Muscle of arm (tissue), 12 donors: Measurements from ENCODE around the gene LIME1. TPM values are rescaled to one million over a fixed set of nuclear protein-coding genes. Genes with fewer than 3 reads are reported as not detected.
A peak's percentile ranks its signal among the peaks of the same experiment; 100 is the strongest.
"Not testable (repeated sequence)": the region's sequence is repeated elsewhere in the genome, so short reads cannot be mapped to it uniquely, and the experiment has no call there.

ENCODE experiments used
- DNase-seq: peaks from one replicate; pipeline ENCODE4 v3.0.0-alpha.2; 2013
- polyA plus RNA-seq, 12 donors: library from polyadenylated mRNA; unstranded; fragments of 120-200 nt; gene quantifications; one replicate each; pipeline ENCODE4 v1.2.1, GENCODE V29; 2013; ENCODE audit not compliant: insufficient read length in 12 of 12

Gene LIME1
- polyA plus RNA-seq, 12 donors = 1.9 to 11.8 (median 3.6) TPM; not detected in 1

- peak; percentile 86 for DNase-seq
These were observed 28.7 kb upstream of the LIME1 start, which contains the start of the genes ARFRP1 and ZGPAT for GRCh38 chr20:63707558-63708300. Gene ARFRP1, minus strand, starts transcription at chr20:63707976. Its CDS starts 885 bp downstream, at chr20:63707091. Gene ZGPAT, plus strand, starts transcription at chr20:63708039. Its CDS starts 542 bp downstream, at chr20:63708581.

- no peak for DNase-seq
These were observed 27.9 kb upstream of the LIME1 start for GRCh38 chr20:63708301-63709148.

GRCh38 chr20:63709149-63709527 is 27.3 kb upstream of the LIME1 start:
- DNase-seq = no peak

GRCh38 chr20:63711085-63711645 is 25.3 kb upstream of the LIME1 start:
- no peak for DNase-seq

DNA sequence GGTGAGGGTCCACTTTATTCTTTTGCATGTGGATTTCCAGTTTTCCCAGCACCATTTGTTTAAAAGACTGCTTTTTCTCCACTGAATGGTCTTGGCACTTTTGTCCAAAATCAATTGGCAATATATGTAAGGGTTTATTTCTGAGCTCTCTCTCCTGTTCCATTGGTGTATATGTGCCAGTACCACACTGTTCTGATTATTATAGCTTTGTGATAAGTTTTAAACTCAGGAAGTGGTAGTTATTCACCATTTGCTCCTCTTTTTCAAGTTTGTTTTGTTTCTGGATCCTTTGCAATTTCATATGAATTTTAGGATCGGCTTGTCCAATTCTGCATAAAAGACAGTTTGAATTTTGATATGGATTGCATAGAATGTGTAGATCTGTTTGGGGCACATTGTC is 24.3 kb upstream of the LIME1 start:
- no peak for DNase-seq

GRCh38 chr20:63714858-63715257 is 21.6 kb upstream of the LIME1 start:
- DNase-seq = no peak

DNA sequence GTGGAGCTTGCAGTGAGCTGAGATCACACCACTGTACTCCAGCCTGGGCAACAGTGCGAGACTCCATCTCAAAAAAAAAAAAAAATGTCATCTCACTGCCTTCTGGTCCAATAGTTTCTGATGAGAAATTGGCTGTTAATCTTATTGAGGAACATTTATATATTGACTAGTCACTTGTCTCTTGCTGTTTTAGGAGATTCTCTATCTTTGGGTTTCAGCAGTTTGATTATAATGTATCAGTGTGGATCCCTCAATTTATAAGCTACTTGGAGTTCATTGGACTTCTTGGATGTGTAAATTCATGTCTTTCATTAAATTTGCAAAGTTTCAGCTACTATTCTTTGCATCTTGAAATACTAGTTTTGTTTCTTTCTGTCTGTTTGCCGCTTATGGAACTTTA is 17.5 kb upstream of the LIME1 start:
- DNase-seq = no peak

- DNase-seq = not testable (repeated sequence)
These were observed 13.4 kb upstream of the LIME1 start for GRCh38 chr20:63722967-63723622.

- not testable (repeated sequence) for DNase-seq
These were observed 6.2 kb upstream of the LIME1 start for GRCh38 chr20:63730189-63730733.

DNA sequence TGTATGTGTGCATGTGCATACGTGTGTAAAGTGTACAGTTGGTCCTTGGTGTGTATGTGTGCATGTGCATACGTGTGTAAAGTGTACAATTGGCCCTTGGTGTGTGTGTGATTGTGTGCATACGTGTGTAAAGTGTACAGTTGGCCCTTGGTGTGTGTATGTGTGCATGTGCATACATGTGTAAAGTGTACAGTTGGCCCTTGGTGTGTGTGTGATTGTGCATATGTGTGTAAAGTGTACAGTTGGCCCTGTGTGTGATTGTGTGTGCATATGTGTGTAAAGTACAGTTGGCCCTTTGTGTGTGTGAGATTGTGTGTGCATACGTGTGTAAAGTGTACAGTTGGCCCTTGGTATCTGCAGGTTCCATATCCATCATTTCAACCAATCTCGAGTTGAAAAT is 5.1 kb upstream of the LIME1 start:
- no peak for DNase-seq

DNA sequence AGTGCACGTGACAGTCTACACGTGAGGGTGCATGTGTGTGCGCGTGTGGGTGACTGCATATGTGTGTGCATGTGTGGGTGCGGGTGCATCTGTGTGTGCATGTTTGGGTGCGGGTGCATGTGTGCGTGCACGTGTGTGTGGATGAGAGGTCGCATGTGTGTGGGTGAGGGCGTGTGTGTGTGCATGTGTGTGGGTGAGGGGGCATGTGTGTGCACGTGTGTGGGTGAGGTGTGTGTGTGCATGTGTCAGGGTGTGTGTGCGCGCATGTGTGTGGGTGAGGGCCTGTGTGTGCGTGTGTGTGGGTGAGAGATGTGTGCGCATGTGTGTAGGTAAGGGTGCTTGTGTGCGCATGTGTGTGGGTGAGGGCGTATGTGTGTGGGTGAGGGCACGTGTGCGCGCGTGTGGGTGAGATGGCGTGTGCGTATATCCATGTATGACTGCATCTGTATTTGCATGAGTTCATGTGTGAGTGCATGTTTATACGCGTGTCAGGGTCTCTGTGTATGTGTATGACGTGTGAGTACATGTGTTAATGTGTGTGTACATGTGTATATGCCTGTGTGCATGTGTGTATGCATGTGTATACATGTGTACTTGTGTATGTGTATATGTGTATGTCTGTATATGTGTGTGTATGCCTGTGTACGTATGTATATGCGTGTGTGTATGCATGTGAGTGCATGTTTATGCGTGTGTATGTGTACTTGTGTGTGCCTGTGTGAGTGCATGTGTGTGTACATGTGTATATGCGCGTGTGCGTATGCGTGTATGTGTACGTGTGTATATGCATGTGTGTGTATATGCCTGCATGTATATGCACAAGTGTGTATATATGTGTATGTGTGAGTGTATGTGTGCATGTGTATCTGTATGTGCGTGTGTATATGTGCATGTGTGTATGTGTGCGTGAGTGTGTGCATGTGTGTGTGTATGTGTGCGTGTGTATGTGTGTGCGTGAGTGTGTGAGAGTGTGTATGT is 4.1 kb upstream of the LIME1 start:
- no peak for DNase-seq

GRCh38 chr20:63733117-63733516 is 3.3 kb upstream of the LIME1 start:
- no peak for DNase-seq

- DNase-seq = no peak
These were observed 2.8 kb upstream of the LIME1 start for GRCh38 chr20:63733579-63734081.

GRCh38 chr20:63734111-63734945 is 2.1 kb upstream of the LIME1 start:
- DNase-seq = no peak

- DNase-seq = no peak
These were observed 1.3 kb upstream of the LIME1 start for GRCh38 chr20:63734946-63735858.

DNA sequence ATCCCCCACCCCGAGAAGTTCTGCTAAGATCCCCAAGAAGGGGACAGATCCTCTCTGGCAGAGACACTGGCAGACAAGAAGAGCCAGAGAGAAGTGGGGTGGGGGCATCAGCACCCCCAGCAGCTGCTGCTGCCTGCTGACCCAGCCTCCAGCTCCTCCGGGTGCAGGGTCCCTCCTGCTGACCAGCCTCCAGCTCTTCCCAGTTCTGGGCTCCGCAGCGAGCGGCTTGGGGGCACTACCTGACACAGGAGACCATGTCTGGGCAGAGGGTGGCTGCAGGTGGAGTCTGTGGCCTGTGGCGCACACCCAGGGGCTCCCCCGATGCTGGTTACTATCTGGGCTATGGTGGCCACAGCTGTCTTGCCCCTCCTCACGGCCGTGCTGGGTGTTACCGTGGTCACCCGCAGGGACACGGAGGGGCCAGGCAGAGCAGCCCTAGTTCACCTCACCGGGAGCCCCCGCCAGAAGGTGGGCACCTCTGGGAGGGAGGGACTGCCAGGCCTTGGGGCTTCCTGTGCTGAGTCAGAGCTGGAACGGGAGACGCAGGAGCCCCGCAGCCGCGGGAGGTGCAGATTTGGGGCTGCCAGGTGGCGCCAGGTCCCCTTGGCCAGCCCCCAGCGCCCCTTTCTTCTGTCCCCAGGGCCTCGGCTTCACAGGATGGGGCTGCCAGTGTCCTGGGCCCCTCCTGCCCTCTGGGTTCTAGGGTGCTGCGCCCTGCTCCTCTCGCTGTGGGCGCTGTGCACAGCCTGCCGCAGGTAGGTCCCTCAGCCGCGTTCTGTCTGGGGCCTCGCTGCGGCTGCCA is 630 bp downstream of the LIME1 start:
- no peak for DNase-seq

- DNase-seq = no peak
These were observed 1.2 kb downstream of the LIME1 start for GRCh38 chr20:63737695-63737944.
